GM19463 (cell line): ENCODE results near the gene ALAS1.

ENCODE experiments used
- ATAC-seq: cut with Tn5 transposase; IDR thresholded peaks from one replicate; pipeline ENCODE4 v1.9.1; 2021; ENCODE audit warnings: mild to moderate bottlenecking, moderate library complexity; ENCODE audit not compliant: unreplicated experiment

Gene ALAS1

DNA sequence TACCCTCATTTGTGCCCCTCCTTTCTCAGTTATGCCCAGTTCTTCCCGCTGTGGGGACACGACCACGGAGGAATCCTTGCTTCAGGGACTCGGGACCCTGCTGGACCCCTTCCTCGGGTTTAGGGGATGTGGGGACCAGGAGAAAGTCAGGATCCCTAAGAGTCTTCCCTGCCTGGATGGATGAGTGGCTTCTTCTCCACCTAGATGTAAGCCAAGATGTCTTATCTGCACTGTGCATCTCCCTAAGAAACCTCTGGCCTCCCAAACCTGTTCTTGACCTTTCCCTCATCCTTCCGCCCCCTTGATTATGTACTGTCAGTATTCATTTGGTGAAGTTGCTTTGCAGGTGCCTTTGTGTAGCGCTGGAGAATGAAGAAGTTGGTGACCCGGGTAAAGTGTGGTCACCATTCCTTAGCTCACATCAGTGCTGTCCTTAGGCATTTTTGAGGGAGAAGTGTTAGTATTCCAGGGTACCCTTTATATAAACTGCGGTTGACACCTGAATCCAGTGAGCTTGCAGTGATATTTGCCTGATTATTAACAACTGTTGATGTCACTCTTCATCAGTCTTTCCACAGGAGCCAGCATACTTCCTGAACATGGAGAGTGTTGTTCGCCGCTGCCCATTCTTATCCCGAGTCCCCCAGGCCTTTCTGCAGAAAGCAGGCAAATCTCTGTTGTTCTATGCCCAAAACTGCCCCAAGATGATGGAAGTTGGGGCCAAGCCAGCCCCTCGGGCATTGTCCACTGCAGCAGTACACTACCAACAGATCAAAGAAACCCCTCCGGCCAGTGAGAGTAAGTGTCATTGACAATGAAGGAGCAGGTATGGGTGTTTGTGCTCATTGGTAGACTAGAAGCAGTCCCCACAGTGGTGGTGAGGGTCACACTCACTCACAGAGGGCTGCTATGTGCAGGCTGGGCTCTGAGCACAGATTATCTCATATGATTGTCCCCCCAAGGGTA, 966 bp downstream of the ALAS1 start:
- no peak for ATAC-seq

DNA sequence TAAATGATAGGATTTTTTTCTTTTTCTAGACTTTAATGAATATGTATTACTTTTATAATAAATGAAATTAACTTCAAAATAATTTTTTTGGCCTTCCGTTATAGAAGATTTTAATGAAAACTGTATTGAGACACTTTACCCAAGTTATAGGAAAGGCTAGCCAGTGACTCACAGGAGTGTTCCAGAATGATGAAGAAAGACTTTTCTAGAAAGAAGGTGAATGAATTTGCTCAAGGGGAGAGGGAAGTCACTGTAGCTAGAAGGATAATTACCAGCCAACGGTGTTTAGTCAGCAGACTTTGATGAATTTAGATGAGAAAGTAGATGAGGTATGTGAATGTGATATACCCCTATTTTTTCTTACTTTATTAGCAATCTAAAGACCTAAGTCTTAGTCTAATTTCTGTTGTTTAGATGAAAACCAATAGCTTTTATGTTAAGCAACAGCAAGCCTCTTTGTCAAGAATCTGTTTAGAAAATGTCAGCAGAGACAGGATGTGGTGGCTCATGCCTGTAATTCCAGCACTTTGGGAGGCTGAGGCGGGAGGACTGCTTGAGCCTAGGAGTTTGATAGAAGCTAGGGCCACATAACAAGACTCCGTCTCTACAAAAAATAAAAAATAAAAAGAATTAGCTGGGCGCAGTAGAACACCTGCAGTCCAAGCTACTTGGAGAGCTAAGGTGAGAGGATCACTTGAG, 3.2 kb downstream of the ALAS1 start:
- no peak for ATAC-seq

DNA sequence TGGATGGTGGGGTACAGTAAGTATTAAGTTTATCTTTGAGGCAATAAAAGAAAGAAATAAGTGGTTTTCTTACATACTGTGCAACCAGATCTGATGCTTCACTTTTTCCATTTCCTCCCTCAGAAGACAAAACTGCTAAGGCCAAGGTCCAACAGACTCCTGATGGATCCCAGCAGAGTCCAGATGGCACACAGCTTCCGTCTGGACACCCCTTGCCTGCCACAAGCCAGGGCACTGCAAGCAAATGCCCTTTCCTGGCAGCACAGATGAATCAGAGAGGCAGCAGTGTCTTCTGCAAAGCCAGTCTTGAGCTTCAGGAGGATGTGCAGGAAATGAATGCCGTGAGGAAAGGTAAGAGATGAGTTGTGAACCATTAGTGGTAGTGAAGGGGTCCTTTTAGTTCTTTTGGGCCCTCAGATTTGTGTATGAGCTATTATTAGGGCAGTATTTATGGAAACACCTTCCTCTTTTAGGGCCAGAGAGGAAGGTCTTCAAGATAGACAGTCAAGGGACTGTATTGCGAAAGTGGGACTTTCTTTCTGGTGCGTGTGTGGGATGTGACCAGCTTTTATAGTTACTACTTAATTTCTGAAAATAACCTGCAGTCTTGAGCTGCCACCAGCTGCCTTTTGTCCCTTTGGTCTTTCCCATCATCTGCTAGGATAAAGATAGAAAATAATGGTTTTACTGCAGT, 4.6 kb downstream of the ALAS1 start:
- ATAC-seq: no peak

DNA sequence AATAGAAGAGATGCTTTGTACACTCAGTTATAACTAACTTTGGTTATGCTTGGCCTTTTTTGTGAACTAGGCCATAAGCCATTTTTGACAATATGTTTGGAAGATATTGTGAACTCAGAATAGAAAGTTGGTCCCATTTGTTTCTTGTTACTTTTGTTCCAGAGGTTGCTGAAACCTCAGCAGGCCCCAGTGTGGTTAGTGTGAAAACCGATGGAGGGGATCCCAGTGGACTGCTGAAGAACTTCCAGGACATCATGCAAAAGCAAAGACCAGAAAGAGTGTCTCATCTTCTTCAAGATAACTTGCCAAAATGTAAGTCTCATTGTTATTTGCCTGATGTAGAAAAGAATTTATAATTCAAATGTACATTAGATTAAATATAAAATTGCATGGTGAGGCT, 5.7 kb downstream of the ALAS1 start:
- ATAC-seq: no peak

DNA sequence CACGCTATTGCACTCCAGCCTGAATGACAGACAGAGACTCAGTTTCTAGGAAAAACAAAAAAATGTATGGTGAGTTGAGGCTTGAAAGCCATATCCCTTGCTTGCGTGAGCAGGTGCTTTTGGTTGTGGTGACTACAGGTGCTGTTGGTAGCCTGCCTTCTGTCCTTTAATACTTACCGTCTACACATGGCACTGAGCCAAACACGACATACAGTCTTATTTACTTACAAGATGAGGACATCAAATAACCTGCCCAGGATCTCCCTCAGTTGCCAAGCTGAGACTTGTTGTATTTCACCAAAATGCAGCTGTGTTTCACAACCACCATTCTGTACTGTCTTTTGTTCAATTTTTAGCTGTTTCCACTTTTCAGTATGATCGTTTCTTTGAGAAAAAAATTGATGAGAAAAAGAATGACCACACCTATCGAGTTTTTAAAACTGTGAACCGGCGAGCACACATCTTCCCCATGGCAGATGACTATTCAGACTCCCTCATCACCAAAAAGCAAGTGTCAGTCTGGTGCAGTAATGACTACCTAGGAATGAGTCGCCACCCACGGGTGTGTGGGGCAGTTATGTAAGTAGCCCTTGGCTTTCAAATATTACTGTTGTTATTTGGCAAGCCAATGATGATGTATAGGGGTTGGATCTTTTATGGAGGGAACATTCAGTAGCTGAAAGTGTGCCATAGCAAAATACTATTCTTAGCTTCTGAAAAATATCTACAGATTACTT, 6.5 kb downstream of the ALAS1 start:
- no peak for ATAC-seq

DNA sequence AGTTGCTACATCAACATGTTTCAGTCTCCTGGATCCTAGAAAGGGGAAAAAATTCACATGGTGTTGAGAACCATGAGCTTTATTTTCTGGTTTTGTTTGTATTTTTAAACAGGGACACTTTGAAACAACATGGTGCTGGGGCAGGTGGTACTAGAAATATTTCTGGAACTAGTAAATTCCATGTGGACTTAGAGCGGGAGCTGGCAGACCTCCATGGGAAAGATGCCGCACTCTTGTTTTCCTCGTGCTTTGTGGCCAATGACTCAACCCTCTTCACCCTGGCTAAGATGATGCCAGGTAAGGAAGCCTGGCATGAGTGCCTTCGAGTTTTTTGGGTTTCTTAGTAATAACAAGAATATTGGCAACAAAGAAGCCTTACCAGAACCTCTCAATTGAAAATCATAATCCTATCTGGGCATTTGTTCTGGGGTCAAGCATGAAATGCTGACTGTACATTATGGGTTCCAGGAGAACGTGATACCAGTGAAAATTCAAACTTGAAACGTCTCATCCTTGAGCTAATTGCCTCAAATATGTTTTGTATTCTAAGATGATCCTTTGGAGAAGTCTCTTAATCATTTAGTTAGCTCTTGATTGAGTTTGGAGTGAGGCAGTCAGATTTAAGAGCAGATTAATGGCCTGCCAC, 7.9 kb downstream of the ALAS1 start:
- no peak for ATAC-seq

DNA sequence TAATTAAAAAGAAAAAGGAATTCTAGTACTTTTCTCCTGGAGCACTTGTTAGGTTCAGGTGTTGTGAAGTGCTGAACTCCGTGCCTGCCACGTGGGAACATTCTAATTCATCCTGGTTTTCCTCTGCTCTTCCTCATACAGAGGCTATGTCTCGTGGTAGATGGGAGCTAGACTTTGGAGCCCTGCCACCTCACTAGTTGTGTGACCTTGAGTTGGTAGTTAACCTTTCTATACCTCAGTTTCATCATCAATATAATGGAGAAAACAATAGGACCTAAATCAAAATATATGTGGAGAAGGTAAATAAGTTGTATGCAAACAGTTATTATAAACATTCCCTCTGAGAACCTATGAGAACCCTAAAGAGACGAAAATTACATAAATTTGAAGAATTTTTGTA, 10.6 kb downstream of the ALAS1 start:
- ATAC-seq: no peak

DNA sequence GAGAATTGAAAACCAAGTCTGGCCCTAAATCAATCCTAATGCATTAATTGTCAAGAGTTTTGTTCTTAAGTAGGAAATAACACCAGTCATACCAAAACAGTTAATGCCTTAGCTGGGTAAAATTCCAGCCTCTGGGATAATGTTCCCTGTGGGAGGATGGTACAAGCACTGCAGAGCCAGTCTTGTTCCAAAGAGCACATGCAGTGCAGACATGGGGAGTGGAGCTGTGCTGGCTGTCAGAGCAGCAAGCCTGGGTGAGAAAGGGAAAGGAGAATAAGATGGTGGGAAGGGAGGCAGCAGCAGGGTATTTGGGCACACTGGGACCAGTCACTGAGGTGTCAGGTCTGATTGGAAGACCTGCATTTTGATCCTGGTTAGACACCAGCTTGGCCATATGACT, 12.1 kb downstream of the ALAS1 start:
- no peak for ATAC-seq

DNA sequence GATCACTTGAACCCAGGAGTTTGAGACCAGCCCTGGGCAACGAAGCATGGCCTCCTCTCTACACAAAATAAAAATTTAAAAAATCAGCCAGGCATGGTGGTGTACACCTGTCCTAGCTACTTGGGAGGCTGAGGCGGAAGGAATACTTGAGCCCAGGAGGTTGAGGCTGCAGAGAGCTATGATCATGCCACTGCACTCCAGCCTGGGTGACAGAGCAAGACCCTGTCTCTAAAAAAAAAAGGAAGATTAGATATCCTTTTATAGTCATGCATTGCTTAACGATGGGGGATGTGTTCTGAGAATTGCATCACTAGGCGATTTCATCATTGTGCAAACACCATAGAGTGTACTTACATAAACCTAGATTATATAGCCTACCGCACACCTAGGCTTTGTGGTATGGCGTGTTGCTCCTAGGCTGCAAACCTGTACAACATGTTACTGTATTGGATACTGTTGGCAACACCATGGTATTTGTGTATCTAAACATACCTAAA, 12.6 kb downstream of the ALAS1 start:
- ATAC-seq: no peak

DNA sequence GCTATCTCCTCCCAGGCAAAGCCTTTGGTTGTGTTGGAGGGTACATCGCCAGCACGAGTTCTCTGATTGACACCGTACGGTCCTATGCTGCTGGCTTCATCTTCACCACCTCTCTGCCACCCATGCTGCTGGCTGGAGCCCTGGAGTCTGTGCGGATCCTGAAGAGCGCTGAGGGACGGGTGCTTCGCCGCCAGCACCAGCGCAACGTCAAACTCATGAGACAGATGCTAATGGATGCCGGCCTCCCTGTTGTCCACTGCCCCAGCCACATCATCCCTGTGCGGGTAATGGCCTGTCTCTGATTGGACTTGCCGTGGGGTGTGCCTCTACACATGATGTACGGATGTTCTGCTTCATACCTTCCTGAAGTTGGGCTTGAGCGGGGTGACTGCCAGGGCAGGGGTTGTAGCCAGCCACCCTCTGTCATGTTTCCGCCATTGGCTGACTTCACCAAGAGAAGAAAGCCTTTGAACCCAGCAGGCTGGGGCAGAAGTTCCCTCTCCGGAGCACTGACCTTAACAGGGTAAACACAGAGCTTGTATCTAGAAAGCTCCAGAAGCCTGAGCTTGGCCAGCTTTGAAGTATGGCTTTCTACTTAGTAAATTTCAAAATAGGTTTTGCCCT, 13.4 kb downstream of the ALAS1 start:
- no peak for ATAC-seq

DNA sequence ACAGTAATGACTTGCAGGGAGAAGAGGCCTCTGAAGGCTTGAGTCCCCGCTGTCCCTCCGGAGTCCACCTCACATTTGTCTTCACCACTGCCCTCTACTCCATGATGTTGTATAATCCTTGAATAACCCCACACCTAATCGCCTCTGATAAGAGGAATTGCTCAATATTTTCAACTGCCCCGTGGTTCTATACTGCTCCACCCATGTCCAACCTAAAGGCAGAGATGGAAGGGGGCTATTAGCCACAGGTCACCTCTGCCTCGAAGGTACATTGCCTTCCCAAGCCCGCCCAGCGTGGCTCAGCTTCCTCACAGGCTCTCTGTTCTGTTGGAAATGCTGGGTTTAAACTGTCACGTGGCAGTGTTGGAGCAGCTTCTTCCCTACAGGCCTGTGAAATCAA, 15.0 kb downstream of the ALAS1 start:
- no peak for ATAC-seq

DNA sequence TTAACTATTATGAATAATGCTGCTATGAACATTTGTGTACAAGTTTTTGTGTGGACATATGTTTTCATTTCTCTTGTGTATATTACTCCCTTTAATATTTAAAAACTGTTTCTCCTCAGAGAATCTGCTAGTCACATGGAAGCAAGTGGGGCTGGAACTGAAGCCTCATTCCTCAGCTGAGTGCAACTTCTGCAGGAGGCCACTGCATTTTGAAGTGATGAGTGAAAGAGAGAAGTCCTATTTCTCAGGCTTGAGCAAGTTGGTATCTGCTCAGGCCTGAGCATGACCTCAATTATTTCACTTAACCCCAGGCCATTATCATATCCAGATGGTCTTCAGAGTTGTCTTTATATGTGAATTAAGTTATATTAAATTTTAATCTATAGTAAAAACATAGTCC, 15.9 kb downstream of the ALAS1 start:
- no peak for ATAC-seq

DNA sequence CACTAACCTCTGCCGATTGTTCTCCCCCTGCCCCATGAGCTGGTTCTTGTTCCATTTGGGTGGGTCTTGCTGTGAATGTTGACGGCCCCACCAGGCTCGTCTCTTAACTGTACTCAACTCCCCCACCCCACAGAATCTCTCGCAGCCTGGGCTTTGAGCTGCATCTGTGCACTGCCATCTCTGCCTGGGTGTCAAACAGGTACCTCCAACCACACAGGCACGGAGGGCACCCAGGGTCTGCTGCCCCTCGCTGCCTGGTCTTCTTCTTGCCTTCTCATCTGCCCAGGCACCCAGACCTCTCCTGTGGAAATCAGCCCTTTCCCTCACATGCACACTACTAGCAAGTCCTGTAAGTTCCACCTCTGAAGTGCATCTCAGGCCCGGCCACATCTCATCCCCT, 17.4 kb downstream of the ALAS1 start:
- ATAC-seq: no peak

DNA sequence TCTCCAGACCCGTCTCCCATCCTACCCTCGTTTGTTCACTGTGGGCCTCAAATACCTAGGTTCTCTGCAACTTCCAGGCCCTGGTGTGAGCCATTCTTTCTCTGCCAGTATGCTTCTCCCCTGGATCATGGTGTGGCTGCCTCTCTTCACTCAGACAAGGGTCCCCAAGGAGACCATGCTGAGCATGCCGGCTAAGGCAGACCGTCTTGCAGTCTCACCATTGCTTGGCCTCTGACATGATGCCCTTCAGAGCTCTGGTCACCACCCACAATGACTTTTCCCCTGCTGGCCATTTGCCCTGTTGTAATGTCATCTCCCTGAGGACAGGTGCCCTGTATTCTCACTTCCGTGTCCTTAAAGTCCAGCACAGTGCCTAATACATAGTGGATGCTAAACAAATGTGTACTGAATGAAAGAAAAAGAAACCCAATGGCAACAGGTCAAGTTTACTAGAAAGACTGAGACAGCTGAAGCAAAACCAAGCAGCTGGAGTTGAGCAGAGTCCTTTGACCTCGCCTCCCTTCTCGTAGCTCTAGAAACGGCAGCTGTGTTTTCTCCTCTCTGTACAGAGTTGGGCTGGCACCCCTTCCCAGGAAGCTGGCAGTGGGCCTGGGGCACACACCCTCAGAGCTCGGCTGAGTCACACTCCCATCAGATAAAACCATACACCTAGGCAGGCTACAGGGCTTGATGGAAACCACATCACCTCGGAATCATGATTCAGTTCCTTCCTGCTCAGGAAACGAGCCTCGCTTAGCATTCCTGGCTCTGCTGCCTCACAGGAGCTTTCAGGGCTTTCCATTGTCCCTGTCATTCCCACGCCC, 18.8 kb downstream of the ALAS1 start:
- ATAC-seq: no peak

DNA sequence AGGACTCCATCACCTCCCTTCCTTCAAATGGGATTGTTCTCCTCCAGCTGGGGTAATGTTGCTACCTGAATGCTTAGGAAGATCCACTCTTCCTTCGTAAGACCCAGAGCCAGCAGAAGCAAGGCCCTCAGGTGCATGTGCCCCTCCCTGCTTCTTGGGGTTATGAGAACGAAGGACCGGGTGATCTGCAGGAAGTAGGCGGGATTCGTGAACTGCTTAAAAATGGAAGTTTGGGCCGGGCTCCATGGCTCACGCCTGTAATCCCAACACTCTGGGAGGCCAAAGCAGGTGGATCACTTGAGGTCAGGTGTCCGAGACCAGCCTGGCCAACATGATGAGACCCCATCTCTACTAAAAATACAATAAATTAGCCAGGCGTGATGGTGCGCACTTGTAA, 19.4 kb downstream of the ALAS1 start:
- no peak for ATAC-seq

DNA sequence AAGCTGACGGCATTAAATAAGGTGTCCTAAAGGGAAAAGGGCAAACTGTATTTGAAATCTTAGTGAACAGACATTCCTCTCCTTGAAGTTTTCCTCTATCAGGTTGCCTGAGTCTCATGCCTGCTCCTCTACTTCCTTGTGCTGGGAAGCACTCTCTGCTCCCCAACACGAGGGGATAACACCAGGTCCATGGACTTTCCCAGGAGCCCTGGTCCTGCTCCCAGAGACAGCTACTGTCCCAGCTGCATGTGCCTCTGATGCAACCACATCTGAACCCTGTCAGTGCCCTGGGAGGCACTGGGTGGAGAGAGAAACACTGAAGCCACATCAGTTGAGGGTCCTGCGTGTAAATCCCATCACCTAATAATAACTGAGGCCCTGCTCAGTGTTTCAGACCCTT, 20.1 kb downstream of the ALAS1 start:
- no peak for ATAC-seq

DNA sequence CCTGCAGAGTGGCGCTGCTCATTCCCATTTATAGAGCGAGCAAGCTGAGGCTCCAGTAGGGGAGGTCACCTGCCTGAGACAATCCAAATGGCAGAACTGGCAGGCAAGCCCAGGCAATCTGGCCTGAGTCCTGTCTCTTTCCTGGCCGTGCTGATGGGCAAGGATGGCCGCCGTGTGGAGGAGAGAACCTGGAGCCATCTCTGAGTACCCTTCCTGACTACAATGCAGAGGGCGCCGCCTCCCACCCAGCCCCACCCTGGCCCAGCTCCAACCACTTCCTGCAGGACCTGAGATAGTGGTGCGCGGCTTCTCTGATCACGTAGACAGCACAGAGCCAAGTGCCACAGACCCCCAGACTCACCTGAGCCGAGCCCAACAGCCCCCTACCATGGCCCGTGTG, 20.5 kb downstream of the ALAS1 start:
- no peak for ATAC-seq

DNA sequence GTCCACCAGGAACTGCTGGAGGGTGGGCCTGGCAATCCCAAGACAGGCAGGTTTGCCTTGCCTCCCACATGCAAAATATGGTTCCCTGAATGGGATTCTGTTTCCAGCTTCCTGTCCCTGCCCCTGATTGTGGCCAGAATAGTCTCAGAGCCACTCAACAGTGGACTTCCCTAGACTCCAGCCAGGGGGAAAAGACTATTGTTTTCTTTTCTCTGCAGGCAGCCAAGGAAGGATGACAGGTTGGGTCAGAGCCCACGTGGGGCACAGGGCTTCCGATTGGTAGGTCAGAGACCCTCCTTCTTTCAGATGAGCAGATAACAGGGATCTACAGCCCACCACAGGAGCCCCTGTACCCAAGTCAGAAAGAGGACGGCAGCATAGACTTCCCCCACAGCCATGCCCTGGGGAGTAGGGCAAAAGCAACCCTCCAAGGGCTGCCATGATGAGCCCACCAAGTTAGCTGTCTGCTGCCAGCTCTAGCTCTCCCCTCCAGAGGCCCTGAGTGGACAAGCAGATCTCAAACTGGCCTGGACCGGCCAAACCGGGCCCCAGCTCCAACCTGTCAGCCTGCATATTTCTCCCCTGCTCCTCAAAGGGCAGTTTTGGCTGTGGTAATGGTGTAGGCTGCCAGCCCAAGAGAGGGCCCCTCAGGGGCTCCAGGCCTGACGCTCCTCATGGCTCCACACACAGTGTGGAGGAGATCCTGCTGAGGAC, 21.1 kb downstream of the ALAS1 start:
- ATAC-seq: no peak
